ENCODE measurements around the gene ATP6V0A1. TPM values are rescaled to one million over a fixed set of nuclear protein-coding genes. Genes with fewer than 3 reads are reported as not detected.

The ATP6V0A1 gene
- total and polyA plus RNA-seq, 2 experiments from 2014 or later = 23.9 to 42.3 TPM

DNA sequence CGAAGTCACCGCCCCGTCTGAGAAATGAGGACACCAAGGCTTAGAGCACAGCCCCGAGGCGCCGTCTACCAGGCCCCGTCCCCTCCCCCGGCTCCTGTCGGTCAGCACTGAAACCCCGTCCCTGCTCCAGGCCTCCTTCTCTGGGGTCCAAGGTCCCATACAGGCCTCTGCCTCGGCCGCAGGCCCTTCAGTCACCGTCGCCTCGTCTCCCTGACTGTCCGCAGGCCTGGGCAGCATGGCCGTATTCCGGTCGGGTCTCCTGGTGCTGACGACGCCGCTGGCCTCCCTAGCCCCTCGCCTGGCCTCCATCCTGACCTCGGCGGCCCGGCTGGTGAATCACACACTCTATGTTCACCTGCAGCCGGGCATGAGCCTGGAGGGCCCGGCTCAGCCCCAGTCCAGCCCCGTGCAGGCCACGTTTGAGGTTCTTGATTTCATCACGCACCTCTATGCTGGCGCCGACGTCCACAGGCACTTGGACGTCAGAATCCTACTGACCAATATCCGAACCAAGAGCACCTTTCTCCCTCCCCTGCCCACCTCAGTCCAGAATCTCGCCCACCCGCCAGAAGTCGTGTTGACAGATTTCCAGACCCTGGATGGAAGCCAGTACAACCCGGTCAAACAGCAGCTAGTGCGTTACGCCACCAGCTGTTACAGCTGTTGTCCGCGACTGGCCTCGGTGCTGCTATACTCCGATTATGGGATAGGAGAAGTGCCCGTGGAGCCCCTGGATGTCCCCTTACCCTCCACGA, 103.9 kb downstream of the ATP6V0A1 start (continued):
- TF ChIP-seq, protein P1, sequence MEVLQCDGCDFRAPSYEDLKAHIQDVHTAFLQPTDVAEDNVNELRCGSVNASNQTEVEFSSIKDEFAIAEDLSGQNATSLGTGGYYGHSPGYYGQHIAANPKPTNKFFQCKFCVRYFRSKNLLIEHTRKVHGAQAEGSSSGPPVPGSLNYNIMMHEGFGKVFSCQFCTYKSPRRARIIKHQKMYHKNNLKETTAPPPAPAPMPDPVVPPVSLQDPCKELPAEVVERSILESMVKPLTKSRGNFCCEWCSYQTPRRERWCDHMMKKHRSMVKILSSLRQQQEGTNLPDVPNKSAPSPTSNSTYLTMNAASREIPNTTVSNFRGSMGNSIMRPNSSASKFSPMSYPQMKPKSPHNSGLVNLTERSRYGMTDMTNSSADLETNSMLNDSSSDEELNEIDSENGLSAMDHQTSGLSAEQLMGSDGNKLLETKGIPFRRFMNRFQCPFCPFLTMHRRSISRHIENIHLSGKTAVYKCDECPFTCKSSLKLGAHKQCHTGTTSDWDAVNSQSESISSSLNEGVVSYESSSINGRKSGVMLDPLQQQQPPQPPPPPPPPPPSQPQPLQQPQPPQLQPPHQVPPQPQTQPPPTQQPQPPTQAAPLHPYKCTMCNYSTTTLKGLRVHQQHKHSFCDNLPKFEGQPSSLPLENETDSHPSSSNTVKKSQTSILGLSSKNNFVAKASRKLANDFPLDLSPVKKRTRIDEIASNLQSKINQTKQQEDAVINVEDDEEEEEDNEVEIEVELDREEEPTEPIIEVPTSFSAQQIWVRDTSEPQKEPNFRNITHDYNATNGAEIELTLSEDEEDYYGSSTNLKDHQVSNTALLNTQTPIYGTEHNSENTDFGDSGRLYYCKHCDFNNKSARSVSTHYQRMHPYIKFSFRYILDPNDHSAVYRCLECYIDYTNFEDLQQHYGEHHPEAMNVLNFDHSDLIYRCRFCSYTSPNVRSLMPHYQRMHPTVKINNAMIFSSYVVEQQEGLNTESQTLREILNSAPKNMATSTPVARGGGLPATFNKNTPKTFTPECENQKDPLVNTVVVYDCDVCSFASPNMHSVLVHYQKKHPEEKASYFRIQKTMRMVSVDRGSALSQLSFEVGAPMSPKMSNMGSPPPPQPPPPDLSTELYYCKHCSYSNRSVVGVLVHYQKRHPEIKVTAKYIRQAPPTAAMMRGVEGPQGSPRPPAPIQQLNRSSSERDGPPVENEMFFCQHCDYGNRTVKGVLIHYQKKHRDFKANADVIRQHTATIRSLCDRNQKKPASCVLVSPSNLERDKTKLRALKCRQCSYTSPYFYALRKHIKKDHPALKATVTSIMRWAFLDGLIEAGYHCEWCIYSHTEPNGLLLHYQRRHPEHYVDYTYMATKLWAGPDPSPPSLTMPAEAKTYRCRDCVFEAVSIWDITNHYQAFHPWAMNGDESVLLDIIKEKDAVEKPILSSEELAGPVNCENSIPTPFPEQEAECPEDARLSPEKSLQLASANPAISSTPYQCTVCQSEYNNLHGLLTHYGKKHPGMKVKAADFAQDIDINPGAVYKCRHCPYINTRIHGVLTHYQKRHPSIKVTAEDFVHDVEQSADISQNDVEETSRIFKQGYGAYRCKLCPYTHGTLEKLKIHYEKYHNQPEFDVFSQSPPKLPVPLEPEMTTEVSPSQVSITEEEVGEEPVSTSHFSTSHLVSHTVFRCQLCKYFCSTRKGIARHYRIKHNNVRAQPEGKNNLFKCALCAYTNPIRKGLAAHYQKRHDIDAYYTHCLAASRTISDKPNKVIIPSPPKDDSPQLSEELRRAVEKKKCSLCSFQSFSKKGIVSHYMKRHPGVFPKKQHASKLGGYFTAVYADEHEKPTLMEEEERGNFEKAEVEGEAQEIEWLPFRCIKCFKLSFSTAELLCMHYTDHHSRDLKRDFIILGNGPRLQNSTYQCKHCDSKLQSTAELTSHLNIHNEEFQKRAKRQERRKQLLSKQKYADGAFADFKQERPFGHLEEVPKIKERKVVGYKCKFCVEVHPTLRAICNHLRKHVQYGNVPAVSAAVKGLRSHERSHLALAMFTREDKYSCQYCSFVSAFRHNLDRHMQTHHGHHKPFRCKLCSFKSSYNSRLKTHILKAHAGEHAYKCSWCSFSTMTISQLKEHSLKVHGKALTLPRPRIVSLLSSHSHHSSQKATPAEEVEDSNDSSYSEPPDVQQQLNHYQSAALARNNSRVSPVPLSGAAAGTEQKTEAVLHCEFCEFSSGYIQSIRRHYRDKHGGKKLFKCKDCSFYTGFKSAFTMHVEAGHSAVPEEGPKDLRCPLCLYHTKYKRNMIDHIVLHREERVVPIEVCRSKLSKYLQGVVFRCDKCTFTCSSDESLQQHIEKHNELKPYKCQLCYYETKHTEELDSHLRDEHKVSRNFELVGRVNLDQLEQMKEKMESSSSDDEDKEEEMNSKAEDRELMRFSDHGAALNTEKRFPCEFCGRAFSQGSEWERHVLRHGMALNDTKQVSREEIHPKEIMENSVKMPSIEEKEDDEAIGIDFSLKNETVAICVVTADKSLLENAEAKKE (CRISPR knock-in tag; IDR thresholded peaks at IDR 0.05) = no peak
- TF ChIP-seq POLR2AphosphoS5 (IDR thresholded peaks at IDR 0.05; ENCODE audit: low read depth) = no peak

DNA sequence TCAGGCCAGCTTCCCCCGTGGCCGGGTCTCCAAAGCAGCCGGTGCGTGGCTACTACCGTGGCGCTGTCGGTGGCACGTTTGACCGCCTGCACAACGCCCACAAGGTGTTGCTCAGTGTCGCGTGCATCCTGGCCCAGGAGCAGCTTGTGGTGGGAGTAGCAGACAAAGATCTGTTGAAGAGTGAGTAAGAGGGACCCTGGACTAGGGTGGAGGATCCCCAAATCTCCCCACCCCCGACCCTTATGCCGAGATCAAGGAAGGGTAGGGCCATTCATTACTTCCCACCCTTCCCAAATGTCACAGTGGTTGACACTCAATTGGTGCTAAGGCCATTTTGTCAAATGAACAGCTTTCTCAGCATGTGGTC, 104.4 kb downstream of the ATP6V0A1 start:
- H3F3A ChIP-seq (replicated peaks; ENCODE audit: low read depth) = peaks cover 24% of the 10 kb centered on the region
- no peak overlapping the region for H2AFZ ChIP-seq
- DNase-seq (ENCODE audit: low spot score) (no peak), ATAC-seq (no peak)
- Mint-ChIP-seq H3K27me3 (ENCODE audit: insufficient read depth, low read depth, poor library complexity) (peaks cover 15% of the 10 kb centered on the region), H3K9me3 (no peaks in the 10 kb centered on the region), H3K36me3 (ENCODE audit: low read depth) (peaks cover 32% of the 10 kb centered on the region), H3K4me3 (peak overlapping the region; percentile 96), H3K27ac (no peak overlapping the region), H3K4me1 (peaks cover 24% of the 10 kb centered on the region)
- H3K4me3 ChIP-seq = peak overlapping the region; percentile 84
- H3K27ac ChIP-seq (ENCODE audit: low read depth) = no peak overlapping the region
- H3K27me3 ChIP-seq (ENCODE audit: insufficient read depth) = no peaks in the 10 kb centered on the region
- no peaks in the 10 kb centered on the region for H3K9me2 ChIP-seq (ENCODE audit: insufficient read depth)
- no peaks in the 10 kb centered on the region for H4K20me1 ChIP-seq (replicated peaks; ENCODE audit: insufficient read depth)
- H3K4me1 ChIP-seq (ENCODE audit: insufficient read depth) = peaks cover 19% of the 10 kb centered on the region
- no peaks in the 10 kb centered on the region for H3K36me3 ChIP-seq (ENCODE audit: insufficient read depth)
- peak overlapping the region; percentile 81 for H3K4me2 ChIP-seq
- peaks cover 26% of the 10 kb centered on the region for H3K79me2 ChIP-seq (replicated peaks; ENCODE audit: insufficient read depth)
- TF ChIP-seq POLR2AphosphoS5 (IDR thresholded peaks at IDR 0.05; ENCODE audit: low read depth) = no peak
- TF ChIP-seq, protein P1 (CRISPR knock-in tag; IDR thresholded peaks at IDR 0.05) = no peak
- TF ChIP-seq CREB1 (CRISPR knock-in tag; IDR thresholded peaks at IDR 0.05; ENCODE audit: low read depth) = no peak
- no peak for TF ChIP-seq ZNF331 (CRISPR knock-in tag; IDR thresholded peaks at IDR 0.05; ENCODE audit: low read depth)
- TF ChIP-seq EZH2 (IDR thresholded peaks at IDR 0.05; ENCODE audit: low read depth, unreplicated experiment) = no peak

All from GM23338 (cell line).